ENCODE data around the gene FARP1.

Gene FARP1

GRCh38 chr13:98482476-98483444 lies 339.9 kb downstream of the FARP1 start:
- ChIA-PET CTCF (interaction anchor here (0.6 to 3.2 kb wide), 3 partner anchors 103 to 599 kb away, joined by 3 to 15 read pairs (median 4); no protein-coding TSS in a partner anchor), POLR2A (interaction anchor here (0.7 to 2.5 kb wide), 2 partner anchors 24 to 34 kb away, joined by 4 to 9 read pairs; no protein-coding TSS in a partner anchor)
- peaks cover 15% of the 10 kb centered on the region for H3K4me1 ChIP-seq (ENCODE audit: control insufficient read depth, insufficient read depth, low read length)
- no peaks in the 10 kb centered on the region for H3K9me3 ChIP-seq (ENCODE audit: control insufficient read depth, insufficient read depth, low read depth, low read length)
- no peak overlapping the region for H3K27ac ChIP-seq (ENCODE audit: extremely low read depth, low read depth, low read length)
- TF ChIP-seq ZIC2 (tag by site-specific recombination; IDR thresholded peaks at IDR 0.05): peak; percentile 28; the same call in 1 of the 2 replicates
- TF ChIP-seq GLIS2 (tag by site-specific recombination; IDR thresholded peaks at IDR 0.05): peak; percentile 23; the same call in 1 of the 2 replicates
- no peak for TF ChIP-seq ZNF16 (tag by site-specific recombination; IDR thresholded peaks at IDR 0.05; ENCODE audit: low read depth)
- no peak overlapping the region for H3K4me3 ChIP-seq (ENCODE audit: low read depth, low read length)
- H3K36me3 ChIP-seq (ENCODE audit: control insufficient read depth in 2 of 2, insufficient read depth in 1 of 2, low read length in 2 of 2): no peaks in the 10 kb centered on the region

GRCh38 chr13:98483601-98484288 lies 340.9 kb downstream of the FARP1 start:
- no peaks in the 10 kb centered on the region for H3K36me3 ChIP-seq (ENCODE audit: control insufficient read depth in 2 of 2, insufficient read depth in 1 of 2, low read length in 2 of 2)
- ChIA-PET CTCF (interaction anchor here (3.2 kb wide), 1 partner anchor 169 kb away, joined by 15 read pairs; no protein-coding TSS in a partner anchor), POLR2A (interaction anchor here (0.9 to 2.5 kb wide), 4 partner anchors 12 to 98 kb away, joined by 3 to 9 read pairs (median 4); partner anchors contain the start of gene STK24)
- TF ChIP-seq RBAK (tag by site-specific recombination; IDR thresholded peaks at IDR 0.05) (no peak), ZNF677 (tag by site-specific recombination; IDR thresholded peaks at IDR 0.05) (no peak), PRDM6 (tag by site-specific recombination; IDR thresholded peaks at IDR 0.05) (peak; percentile 20; the same call in 1 of the 2 replicates), ZNF624 (tag by site-specific recombination; IDR thresholded peaks at IDR 0.05) (no peak), ZFP37 (tag by site-specific recombination; IDR thresholded peaks at IDR 0.05) (no peak)
- no peak overlapping the region for H3K4me3 ChIP-seq (ENCODE audit: low read depth, low read length)
- H3K9me3 ChIP-seq (ENCODE audit: control insufficient read depth, insufficient read depth, low read depth, low read length): no peaks in the 10 kb centered on the region
- no peak overlapping the region; the same call in 1 of the 2 replicates for H3K27ac ChIP-seq (ENCODE audit: extremely low read depth, low read depth, low read length)
- H3K4me1 ChIP-seq (ENCODE audit: control insufficient read depth, insufficient read depth, low read length): peaks cover 15% of the 10 kb centered on the region

GRCh38 chr13:98484289-98485219 lies 341.7 kb downstream of the FARP1 start:
- H3K36me3 ChIP-seq (ENCODE audit: control insufficient read depth in 2 of 2, insufficient read depth in 1 of 2, low read length in 2 of 2): no peaks in the 10 kb centered on the region
- H3K4me1 ChIP-seq (ENCODE audit: control insufficient read depth, insufficient read depth, low read length): peaks cover 15% of the 10 kb centered on the region
- ChIA-PET POLR2A (interaction anchor here (0.5 to 2.5 kb wide), 7 partner anchors 11 to 103 kb away, joined by 3 to 9 read pairs (median 3); partner anchors contain the start of gene STK24), CTCF (interaction anchor here (1.0 to 3.2 kb wide), 3 partner anchors 16 to 190 kb away, joined by 3 to 15 read pairs (median 3); no protein-coding TSS in a partner anchor)
- peak overlapping the region; percentile 18 for H3K4me3 ChIP-seq (ENCODE audit: low read depth, low read length)
- no peaks in the 10 kb centered on the region for H3K9me3 ChIP-seq (ENCODE audit: control insufficient read depth, insufficient read depth, low read depth, low read length)
- H3K27ac ChIP-seq (ENCODE audit: extremely low read depth, low read depth, low read length): peak overlapping the region; percentile 58
- TF ChIP-seq HOXD13 (CRISPR knock-in tag; IDR thresholded peaks at IDR 0.05; ENCODE audit: borderline replicate concordance) (no peak), ZFHX2 (tag by site-specific recombination; conservative IDR thresholded peaks at IDR 0.05) (peak; percentile 87), INSM2 (tag by site-specific recombination; IDR thresholded peaks at IDR 0.05) (peak; percentile 35; the same call in 1 of the 2 replicates), OVOL3 (tag by site-specific recombination; IDR thresholded peaks at IDR 0.05) (no peak), ZNF302 (tag by site-specific recombination; IDR thresholded peaks at IDR 0.05; ENCODE audit: low read depth) (no peak), ZNF24 (tag by site-specific recombination; IDR thresholded peaks at IDR 0.05) (peak; percentile 80; the same call in 1 of the 2 replicates), ZFP37 (tag by site-specific recombination; IDR thresholded peaks at IDR 0.05) (peak; percentile 59; the same call in 1 of the 2 replicates), GLIS2 (tag by site-specific recombination; IDR thresholded peaks at IDR 0.05) (peak; percentile 85), BCL6B (tag by site-specific recombination; IDR thresholded peaks at IDR 0.05) (no peak), ZNF16 (tag by site-specific recombination; IDR thresholded peaks at IDR 0.05; ENCODE audit: low read depth) (no peak), ZNF830 (tag by site-specific recombination; IDR thresholded peaks at IDR 0.05; ENCODE audit: low read depth) (no peak), ZNF423 (tag by site-specific recombination; IDR thresholded peaks at IDR 0.05) (peak; percentile 85), ZFP3 (tag by site-specific recombination; IDR thresholded peaks at IDR 0.05; ENCODE audit: low read depth) (no peak), GLIS1 (tag by site-specific recombination; IDR thresholded peaks at IDR 0.05) (peak; percentile 85), ZNF324 (tag by site-specific recombination; IDR thresholded peaks at IDR 0.05) (0 out of 2 replicates have a peak, but pooled peaks have one; percentile 13), ZNF623 (tag by site-specific recombination; IDR thresholded peaks at IDR 0.05) (no peak)
